Fibroblast of lung (primary cell): ENCODE measurements around the gene SLC25A34.

Source experiments
- CTCF ChIP-seq, 2 donors: IDR thresholded peaks in 1 of 2; conservative IDR thresholded peaks in 1 of 2; 1 replicate in 1 of 2; 2 replicates in 1 of 2; pipeline ENCODE4 v1.5.1; 2011 to 2012; ENCODE audit warnings: low read length in 2 of 2, control low read depth in 1 of 2, inconsistent platforms in 1 of 2, low read depth in 1 of 2, mild to moderate bottlenecking in 1 of 2
- EZH2 ChIP-seq: IDR thresholded peaks from 2 replicates; pipeline ENCODE4 v1.5.1; 2012; ENCODE audit warnings: low read length, control low read depth, mild to moderate bottlenecking; ENCODE audit errors: missing control alignments

GRCh38 chr1:15739259-15739658 is 3.2 kb downstream of the SLC25A34 start:
- TF ChIP-seq CTCF (conservative IDR thresholded peaks at IDR 0.05 in 1 of 2, IDR thresholded peaks at IDR 0.05 in 1 of 2; ENCODE audit: low read depth in 1 of 2, low read length in 2 of 2) (no peak), EZH2 (no peak)
